ENCODE results near the gene AP2S1.

Gene AP2S1

DNA sequence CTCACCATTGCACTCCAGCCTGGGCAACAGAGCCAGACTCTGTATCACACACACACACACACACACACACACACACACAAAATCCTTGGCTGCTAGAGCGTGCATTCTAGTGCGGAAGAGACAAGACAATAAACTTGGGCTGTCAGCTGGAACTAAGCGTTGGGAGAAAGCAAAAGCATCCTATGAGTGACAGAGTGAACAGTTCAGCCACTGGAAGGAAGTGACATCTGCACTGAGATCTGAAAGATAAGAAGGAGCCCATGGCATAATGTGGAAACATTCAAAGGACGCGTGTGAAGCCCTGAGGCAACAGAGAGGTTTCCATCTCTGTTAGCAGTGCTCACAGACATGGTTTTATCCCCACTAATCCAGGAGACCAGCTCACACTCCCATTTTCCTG is 58.7 kb downstream of the AP2S1 start:
- H3K4me3 ChIP-seq (ENCODE audit: low read depth, low read length), result no peak overlapping the region
- in situ Hi-C loops (cut with HindIII; ENCODE audit: low sequenced_read_pairs), result no loop called here
- TF ChIP-seq, protein P1, sequence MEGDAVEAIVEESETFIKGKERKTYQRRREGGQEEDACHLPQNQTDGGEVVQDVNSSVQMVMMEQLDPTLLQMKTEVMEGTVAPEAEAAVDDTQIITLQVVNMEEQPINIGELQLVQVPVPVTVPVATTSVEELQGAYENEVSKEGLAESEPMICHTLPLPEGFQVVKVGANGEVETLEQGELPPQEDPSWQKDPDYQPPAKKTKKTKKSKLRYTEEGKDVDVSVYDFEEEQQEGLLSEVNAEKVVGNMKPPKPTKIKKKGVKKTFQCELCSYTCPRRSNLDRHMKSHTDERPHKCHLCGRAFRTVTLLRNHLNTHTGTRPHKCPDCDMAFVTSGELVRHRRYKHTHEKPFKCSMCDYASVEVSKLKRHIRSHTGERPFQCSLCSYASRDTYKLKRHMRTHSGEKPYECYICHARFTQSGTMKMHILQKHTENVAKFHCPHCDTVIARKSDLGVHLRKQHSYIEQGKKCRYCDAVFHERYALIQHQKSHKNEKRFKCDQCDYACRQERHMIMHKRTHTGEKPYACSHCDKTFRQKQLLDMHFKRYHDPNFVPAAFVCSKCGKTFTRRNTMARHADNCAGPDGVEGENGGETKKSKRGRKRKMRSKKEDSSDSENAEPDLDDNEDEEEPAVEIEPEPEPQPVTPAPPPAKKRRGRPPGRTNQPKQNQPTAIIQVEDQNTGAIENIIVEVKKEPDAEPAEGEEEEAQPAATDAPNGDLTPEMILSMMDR (IDR thresholded peaks at IDR 0.05; ENCODE audit: low read depth, low read length, missing control alignments), result no peak
- no peak for DNase-seq (ENCODE audit: low read depth)

DNA sequence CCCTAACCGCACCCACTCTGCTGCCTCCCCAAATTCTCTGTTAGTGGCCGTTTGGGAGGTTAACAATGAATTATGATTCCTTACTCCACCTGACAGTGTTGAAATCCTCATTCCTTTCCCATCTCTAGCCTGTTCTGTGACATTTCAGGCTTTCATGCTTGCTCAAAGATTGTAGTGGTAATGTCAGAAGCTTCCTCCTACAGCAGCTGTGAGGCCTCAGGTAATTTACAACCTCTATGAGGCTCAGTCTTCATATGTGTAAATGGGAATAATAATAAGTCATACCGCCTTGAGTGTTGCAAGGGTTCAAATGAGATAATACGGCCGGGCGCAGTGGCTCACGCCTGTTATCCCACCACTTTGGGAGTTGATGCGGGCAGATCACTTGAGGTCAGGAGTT is 61.3 kb downstream of the AP2S1 start:
- no peak for DNase-seq (ENCODE audit: low read depth)
- H3K4me3 ChIP-seq (ENCODE audit: low read depth, low read length), result no peak overlapping the region
- in situ Hi-C loops (cut with HindIII; ENCODE audit: low sequenced_read_pairs), result loop anchor here (5.0 kb wide), 1 partner anchor 38 kb away; no protein-coding TSS in a partner anchor
- TF ChIP-seq, protein P1 (IDR thresholded peaks at IDR 0.05; ENCODE audit: low read depth, low read length, missing control alignments), result no peak

DNA sequence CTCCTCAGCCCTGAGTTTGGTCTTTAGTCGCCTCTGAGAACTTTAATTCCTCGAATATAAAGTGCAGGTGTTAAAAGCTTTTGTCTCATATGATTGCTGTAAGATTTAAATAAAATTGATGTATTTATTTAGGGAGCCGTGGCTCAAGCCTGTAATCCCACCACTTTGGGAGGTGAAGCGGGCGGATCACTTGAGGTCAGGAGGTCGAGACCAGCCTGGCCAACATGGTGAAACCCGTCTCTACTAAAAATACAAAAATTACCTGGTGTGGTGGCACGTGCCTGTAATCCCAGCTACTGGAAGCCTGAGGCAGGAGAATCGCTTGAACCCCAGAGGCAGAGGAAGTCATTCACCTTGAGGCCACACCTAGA is 61.7 kb downstream of the AP2S1 start:
- no peak overlapping the region for H3K4me3 ChIP-seq (ENCODE audit: low read depth, low read length)
- TF ChIP-seq, protein P1 (IDR thresholded peaks at IDR 0.05; ENCODE audit: low read depth, low read length, missing control alignments), result no peak
- in situ Hi-C loops (cut with HindIII; ENCODE audit: low sequenced_read_pairs), result loop anchor here (5.0 kb wide), 1 partner anchor 38 kb away; no protein-coding TSS in a partner anchor
- no peak for DNase-seq (ENCODE audit: low read depth)

DNA sequence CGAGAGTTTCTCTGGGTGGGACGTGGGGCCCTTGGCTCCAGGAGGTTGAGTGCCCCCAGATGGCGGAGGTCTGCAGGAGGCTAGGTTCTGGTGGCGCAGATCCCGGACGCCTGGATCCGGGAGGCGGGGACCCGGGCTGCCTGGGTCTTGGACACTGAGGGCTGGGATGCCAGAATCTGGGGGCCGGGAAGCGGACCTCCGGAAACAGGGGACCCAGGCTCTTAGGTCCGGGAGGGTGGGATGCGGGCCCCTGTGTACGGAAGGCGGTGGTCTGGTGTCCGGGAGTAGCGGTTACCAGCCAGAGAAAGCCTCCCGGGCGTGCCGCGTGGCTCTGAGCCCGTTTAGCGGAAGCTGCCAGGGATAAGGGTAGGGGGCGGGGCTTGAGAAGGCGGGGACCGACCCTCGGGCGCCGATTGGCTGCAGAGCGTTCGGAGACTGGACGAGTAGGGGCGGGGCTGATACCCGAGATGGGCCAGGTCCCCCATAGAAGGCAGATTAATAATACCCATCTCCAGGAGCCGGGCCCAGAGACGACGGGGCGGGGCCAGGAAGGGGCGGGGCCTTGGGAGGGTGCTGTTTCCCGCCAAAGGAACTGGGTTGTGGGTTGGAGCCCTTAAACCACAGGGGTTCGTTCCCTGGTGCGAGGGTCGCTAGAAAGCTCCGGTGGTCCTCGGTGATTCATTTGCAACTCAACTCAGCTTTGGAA is 62.2 kb downstream of the AP2S1 start, which contains the start of gene SLC1A5:
TSS of gene SLC1A5 (minus strand) at position 333 of the 706 bp plus-strand sequence. CDS start 629 bp downstream, outside the sequence.
- in situ Hi-C loops (cut with HindIII; ENCODE audit: low sequenced_read_pairs), result loop anchor here (5.0 kb wide), 1 partner anchor 39 kb away; no protein-coding TSS in a partner anchor
- peak within 1 kb of the TSS; percentile 57 for H3K4me3 ChIP-seq (ENCODE audit: low read depth, low read length)
- TF ChIP-seq, protein P1 (IDR thresholded peaks at IDR 0.05; ENCODE audit: low read depth, low read length, missing control alignments), result no peak
- DNase-seq (ENCODE audit: low read depth), result peak; percentile 85
